Stimulated activated CD8-positive, alpha-beta memory T cell treated with anti-CD3 and anti-CD28 coated beads, Interleukin-12 subunit alpha, Interleukin-12 subunit beta, amount 100 ng/mL, for 24 hours (primary cell): ENCODE results near the gene KCMF1.
A peak's percentile ranks its signal among the peaks of the same experiment; 100 is the strongest.
"Not testable (repeated sequence)": the region's sequence is repeated elsewhere in the genome, so short reads cannot be mapped to it uniquely, and the experiment has no call there.

Experiments
- DNase-seq: peaks from one replicate; pipeline ENCODE4 v3.0.0-alpha.2; 2020; ENCODE audit errors: extremely low read depth

Gene KCMF1

GRCh38 chr2:84970868-84971509 is at the start of gene KCMF1:
KCMF1 (plus strand) TSS chr2:84971161; CDS start chr2:84971452, 291 bp downstream.
- peak; percentile 35 for DNase-seq

GRCh38 chr2:84923009-84923408 is 48.0 kb upstream of the KCMF1 start:
- no peak for DNase-seq

GRCh38 chr2:84924173-84925106 is 46.5 kb upstream of the KCMF1 start:
- no peak for DNase-seq

GRCh38 chr2:84925336-84925723 is 45.6 kb upstream of the KCMF1 start:
- DNase-seq = no peak

DNA sequence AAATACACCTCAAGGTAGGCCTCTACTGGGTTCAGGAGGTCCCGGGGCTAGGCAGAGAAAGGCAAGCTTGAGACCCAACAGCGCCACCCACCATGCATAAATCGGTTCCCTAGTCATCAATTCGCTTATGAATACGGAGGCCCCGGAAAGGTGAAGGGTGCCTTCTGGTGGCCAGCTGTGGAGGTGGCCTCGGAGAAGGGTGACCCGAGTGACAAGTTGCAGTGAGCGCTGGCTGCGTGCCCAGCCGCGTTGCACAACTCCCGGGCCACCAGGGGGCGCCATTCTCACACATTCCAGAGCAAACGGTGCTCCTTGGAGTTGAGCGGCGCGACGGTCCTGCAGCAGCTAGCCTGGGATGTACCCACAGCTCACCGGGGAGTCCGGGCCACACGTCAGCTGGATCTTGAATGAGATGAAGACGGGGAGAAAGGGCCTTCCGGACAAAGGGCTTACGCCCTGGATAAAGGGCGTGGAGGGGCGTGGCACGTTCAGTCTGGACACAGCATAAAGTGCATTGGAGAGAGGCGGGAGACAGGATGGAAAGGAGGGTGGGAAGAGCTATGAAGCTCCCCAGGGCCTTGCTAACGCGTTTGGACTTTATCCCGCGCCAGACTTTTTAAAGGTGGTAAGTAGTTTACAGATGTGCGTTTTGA is 45.1 kb upstream of the KCMF1 start:
- DNase-seq = peak; percentile 95

DNA sequence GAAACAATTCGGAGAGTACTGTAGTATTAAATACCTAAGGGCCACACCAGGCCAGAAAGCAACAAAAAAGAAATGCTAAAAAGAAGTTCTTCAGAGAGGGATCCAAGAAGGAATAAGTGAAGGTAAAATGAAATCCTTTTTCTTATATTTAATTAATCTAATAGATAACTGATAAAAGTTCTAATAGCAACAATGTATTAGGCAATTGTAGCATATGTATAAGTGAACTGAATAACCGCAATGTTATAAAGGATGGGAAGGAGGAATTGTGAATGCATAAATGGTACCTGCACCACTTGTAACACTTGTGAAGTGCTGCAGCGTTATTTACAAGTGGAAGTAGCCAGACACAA is 43.7 kb upstream of the KCMF1 start:
- DNase-seq = no peak

GRCh38 chr2:84931384-84931821 is 39.6 kb upstream of the KCMF1 start:
- no peak for DNase-seq

DNA sequence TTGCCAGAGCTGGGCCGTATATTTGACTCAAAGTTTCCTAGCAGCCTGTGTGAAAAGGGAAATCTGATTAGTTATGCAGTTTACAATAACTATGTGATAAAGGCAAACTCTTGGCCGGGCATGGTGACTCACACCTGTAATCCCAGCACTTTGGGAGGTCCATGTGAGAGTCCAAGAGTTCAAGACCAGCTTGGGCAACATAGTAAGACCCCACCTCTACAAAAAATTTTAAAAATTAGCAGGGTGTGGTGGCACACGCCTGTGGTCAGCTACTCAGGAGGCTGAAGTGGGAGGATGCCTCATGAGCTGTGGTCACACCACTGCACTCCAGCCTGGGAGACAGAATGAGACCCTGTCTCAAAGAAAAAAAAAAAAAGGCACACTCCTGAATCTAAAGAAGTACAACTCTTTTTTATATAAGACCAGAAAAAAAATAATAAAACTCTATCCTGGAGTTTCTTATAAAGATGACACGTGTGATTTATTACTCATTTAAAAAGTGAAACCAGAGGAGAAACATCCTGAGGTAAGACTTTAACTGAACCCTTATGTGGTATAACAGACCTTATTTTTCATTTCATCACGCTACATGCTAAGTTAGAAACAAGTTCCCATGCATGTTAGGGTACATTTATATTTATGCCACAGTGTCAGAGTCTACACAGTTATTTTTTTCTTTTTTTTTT is 32.6 kb upstream of the KCMF1 start:
- peak; percentile 22 for DNase-seq

- DNase-seq = peak; percentile 40
These were observed 31.4 kb upstream of the KCMF1 start for GRCh38 chr2:84939426-84940087.

GRCh38 chr2:84940088-84940470 is 30.9 kb upstream of the KCMF1 start:
- no peak for DNase-seq

DNA sequence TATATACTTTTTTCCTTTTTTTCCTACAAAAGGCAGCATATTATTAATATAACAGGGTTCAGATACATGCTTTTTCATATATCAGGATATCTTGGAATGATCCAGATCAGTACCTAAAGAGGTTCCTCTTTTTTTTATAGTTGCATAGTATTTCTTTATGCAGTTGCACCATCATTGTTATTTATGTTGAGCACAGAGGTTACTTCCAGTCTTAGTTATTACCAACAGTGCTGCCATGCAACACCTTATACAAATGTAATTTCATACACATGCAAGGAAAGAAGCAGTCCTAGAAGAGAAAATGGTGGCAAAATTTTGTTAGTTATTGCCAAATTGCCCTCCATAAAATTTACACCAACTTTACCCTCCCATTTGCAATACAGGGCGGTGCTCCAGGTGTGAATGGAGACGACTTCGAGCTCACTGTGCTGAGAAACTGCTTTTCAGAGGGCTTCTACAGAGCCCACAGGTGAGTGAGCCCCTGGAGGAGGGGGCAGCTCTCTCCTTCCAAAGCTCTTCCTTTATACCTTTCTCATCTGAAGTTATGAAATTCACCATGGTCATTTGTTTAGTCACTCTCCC is 30.0 kb upstream of the KCMF1 start:
- no peak for DNase-seq

- DNase-seq = no peak
These were observed 28.8 kb upstream of the KCMF1 start for GRCh38 chr2:84942166-84942565.

DNA sequence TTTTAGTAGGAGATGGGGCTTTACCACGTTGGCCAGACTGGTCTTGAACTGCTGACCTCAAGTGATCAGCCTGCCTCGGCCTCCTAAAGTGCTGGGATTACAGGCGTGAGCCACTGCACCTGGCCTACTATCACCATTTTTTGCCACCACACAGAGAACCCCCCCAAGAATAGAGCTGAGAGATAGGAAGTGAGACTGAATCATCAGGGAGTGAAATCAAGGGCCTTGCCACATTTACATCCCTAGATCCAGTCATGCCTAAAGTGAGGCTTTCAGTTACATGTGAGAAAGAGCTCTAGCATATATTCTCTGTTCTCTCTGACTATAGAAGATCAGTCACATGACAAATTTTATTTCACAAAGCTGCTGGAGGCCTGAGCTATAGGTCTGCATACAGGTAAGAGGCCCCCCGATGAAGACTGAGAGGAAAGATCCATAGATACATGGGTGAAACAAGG is 28.0 kb upstream of the KCMF1 start:
- no peak for DNase-seq

DNA sequence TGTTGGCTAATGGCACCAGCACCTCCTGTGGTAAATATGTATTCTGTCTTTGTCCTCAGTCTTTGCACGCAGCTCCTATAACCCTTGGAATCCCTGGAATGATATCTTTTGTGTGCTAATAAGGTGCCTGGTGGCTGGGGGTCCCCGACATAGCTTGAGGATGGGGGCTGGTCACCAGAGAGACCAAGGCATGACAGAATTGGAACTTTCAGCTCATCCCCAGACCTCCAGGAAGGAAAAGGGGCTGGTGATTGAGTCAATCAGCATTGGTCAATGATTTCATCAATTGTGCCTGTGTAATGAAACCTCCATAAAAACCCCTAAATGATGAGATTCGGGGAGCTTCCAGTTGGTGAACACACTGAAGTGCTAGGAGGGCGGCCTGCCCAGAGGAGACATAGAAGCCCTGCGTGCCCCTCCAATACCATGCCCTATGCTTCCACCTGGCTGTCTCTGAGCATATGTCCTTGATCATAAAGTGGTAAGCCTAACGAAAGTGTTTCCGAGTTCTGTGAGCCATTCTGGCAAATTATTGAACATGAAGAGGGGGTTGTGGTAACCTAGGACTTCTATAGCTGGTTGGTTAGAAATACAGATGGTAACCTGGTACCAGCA is 26.6 kb upstream of the KCMF1 start:
- no peak for DNase-seq

- not testable (repeated sequence) for DNase-seq
These were observed 25.1 kb upstream of the KCMF1 start for GRCh38 chr2:84945838-84946203.

DNA sequence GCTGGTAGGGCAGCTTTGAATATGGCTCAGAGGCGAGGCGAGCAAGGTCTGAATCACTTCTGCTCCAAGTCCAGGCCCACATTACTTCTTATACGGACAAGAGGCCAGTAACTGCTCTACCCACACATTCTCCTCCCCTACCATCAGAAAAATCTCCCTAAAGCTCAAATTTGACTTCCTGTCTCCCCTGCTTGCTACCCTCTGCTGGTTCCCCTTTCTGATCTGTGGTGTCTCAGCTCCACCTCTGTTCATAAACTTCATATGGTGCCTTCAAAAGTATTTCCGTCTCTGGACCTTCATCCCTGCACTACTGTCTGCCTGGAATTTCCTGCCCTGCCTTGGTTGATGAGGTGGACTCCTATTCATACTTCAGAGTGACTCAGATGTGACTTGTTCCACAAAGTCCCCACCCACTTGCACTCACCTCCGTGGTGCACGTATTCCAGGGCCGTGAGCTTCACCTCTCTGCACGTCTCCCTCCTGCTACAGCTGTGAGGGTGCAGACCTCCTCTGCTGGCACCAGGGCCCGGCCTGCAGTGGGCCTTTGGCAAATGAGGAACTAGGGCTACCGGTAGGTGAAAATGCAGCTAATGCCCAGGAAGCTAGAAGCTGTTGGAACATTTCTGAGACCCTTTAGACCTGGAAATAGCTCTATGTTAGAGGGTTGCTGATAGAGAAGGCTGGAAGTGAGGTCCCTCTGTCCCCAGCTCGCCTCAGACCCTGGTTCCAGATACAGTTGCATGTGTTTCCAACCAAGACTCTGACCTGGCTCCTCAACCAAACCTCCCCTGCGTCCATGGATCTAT is 24.6 kb upstream of the KCMF1 start:
- DNase-seq = peak; percentile 38

DNA sequence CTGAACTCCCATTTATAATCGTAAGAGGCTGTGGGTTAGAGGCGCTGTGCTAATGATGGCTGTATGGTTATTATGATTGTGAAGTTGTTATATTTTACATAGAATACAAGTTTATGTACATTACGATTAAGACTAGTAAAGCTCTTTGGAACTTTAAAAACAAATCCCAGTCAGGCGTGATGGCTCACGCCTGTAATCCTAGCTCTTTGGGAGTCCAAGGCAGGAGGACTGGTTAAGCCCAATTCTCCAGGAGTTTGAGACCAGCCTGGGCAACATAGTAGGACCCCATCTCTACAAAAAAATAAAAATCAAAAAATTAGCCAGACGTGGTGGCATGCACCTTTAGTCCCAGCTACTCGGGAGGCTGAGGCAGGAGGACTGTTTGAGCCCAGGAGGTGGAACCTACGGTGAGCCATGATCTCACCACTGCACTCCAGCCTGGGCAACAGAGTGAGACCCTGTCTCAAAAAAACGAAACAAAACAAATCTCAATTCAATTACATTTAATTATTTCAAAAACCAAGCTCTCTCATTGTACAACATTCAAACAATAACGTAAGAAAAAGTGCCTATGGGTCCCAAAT is 23.9 kb upstream of the KCMF1 start:
- DNase-seq = no peak

GRCh38 chr2:84953535-84953934 is 17.4 kb upstream of the KCMF1 start:
- DNase-seq = no peak

- no peak for DNase-seq
These were observed 16.6 kb upstream of the KCMF1 start for GRCh38 chr2:84954329-84954728.
